ENCODE measurements around the gene ALOX15B.

DNA sequence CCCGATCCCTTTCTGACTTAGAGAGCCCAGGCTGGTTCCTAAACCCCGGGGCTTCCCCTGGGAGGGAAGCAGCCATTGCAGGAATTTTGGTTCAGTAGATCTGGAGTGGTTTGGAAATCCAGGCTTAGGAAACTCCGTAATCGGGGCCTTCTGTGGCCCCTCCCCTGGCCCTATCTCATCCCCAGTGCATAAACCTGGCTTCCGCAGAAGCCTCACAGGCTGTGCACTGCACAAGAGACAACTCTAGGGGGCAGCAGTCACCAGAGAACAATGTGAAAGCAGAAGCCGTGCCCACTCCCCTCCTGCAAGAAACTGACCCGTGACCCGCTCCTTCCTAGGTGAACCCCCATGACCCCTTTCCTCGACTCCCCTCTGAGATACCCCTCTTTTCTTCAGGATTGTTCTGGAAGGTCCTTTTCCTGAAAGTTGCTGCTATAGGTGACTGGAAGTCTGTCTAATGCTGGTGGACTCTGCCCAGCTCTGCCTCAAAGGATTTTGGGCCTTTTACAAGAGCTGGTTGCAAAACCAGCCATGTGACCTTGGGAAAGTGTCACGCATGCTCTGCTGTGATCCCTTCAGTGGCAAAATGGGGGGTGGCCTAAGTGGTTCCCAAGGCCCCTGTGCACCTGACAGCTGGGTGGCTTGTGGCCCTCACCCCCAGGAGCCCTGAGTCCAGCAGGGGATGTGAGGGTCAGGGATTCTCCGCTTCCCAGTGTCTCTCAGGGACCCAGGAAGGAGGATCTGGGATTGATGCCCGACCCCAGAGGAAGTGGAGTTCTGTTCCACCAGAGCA is 22.0 kb upstream of the ALOX15B start:
- TF ChIP-seq, protein P1, sequence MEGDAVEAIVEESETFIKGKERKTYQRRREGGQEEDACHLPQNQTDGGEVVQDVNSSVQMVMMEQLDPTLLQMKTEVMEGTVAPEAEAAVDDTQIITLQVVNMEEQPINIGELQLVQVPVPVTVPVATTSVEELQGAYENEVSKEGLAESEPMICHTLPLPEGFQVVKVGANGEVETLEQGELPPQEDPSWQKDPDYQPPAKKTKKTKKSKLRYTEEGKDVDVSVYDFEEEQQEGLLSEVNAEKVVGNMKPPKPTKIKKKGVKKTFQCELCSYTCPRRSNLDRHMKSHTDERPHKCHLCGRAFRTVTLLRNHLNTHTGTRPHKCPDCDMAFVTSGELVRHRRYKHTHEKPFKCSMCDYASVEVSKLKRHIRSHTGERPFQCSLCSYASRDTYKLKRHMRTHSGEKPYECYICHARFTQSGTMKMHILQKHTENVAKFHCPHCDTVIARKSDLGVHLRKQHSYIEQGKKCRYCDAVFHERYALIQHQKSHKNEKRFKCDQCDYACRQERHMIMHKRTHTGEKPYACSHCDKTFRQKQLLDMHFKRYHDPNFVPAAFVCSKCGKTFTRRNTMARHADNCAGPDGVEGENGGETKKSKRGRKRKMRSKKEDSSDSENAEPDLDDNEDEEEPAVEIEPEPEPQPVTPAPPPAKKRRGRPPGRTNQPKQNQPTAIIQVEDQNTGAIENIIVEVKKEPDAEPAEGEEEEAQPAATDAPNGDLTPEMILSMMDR (IDR thresholded peaks at IDR 0.05; ENCODE audit: low read depth, low read length, missing input control): peak; percentile 78
- TF ChIP-seq EGR1 (IDR thresholded peaks at IDR 0.05; ENCODE audit: low read depth in 2 of 2): no peak
- peak in 1 of 2 donors; percentile 48 for TF ChIP-seq GABPA (IDR thresholded peaks at IDR 0.05 in 1 of 2, conservative IDR thresholded peaks at IDR 0.05 in 1 of 2)
- peak; percentile 12 for TF ChIP-seq FOXA1 (IDR thresholded peaks at IDR 0.05)

All from liver (tissue), 3 donors.